Osteoblast (primary cell): ENCODE data around the gene PCDH9. TPM values are rescaled to one million over a fixed set of nuclear protein-coding genes. Genes with fewer than 3 reads are reported as not detected.

Experiments
- DNase-seq: peaks from one replicate; pipeline ENCODE4 v3.0.0; 2011; ENCODE audit warnings: low spot score, mixed read lengths; ENCODE audit not compliant: insufficient read length; ENCODE audit errors: missing footprints
- H2AFZ ChIP-seq: 2 replicates; pipeline ENCODE4 v1.6.0; 2011; ENCODE audit warnings: mild to moderate bottlenecking, low read length
- H3K27ac ChIP-seq: 2 replicates; pipeline ENCODE4 v1.5.1; 2011; ENCODE audit warnings: mild to moderate bottlenecking, low read depth, low read length, moderate library complexity
- H3K27me3 ChIP-seq: 2 replicates; pipeline ENCODE4 v1.6.0; 2012; ENCODE audit warnings: mild to moderate bottlenecking, control low read depth, inconsistent platforms, low read length, moderate library complexity; ENCODE audit not compliant: insufficient read depth
- H3K36me3 ChIP-seq: 2 replicates; pipeline ENCODE4 v1.5.1; 2011; ENCODE audit warnings: mild to moderate bottlenecking, low read length, control low read depth, moderate library complexity; ENCODE audit not compliant: insufficient read depth
- H3K4me1 ChIP-seq: 2 replicates; pipeline ENCODE4 v1.5.1; 2011; ENCODE audit warnings: mild to moderate bottlenecking, low read length, control low read depth, moderate library complexity; ENCODE audit not compliant: insufficient read depth
- H3K4me2 ChIP-seq: 2 replicates; pipeline ENCODE4 v1.6.0; 2011; ENCODE audit warnings: mild to moderate bottlenecking, low read length; ENCODE audit not compliant: insufficient read depth
- H3K4me3 ChIP-seq: fragments of 200-600 bp; sonication (generic); 3 replicates; pipeline ENCODE4 v1.5.1; 2012; ENCODE audit warnings: mild to moderate bottlenecking, low read length, inconsistent platforms; ENCODE audit not compliant: insufficient read depth
- H3K79me2 ChIP-seq: 2 replicates; pipeline ENCODE4 v1.6.0; 2012; ENCODE audit warnings: mild to moderate bottlenecking, low read length, control low read depth, inconsistent platforms; ENCODE audit not compliant: insufficient read depth
- H3K9me3 ChIP-seq: 2 replicates; pipeline ENCODE4 v1.5.1; 2011; ENCODE audit warnings: low read depth, low read length, control low read depth
- H4K20me1 ChIP-seq: 2 replicates; pipeline ENCODE4 v1.6.0; 2012; ENCODE audit warnings: mild to moderate bottlenecking, low read length, control low read depth; ENCODE audit not compliant: insufficient read depth
- CTCF ChIP-seq: IDR thresholded peaks from 2 replicates; pipeline ENCODE4 v1.5.1; 2011; ENCODE audit warnings: mild to moderate bottlenecking, low read depth, low read length, moderate library complexity; ENCODE audit errors: extremely low read depth
- total RNA-seq: library from RNA; depleted of rRNA; stranded (reverse); fragments of >200 nt; gene quantifications from 2 replicates; pipeline ENCODE4 v1.2.3, GENCODE V29; 2012

Gene PCDH9
- total RNA-seq, 1 donor, result 1.1 TPM

DNA sequence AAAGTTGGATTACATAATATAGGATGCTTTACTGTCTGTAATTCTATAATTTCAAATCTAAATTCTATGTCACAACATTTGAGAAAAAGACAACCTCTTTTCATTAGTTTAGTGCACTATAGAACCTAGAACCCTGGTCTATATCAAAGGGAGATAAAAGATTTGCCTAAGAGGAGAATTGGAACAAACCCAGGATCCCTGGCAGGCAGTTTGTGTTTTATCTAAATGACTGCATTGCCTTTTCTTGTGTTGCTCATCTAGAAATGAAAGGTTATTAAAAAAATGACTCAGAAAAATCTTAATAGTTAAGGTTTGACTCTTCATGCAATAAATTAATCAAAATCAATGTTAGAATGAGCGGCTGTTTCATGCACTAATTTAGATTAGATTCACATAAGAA is 96.7 kb downstream of the PCDH9 start:
- Histone ChIP-seq H3K9me3 (no peaks in the 10 kb centered on the region), H3K4me2 (no peak overlapping the region), H3K27me3 (no peaks in the 10 kb centered on the region), H3K4me1 (peaks cover 9% of the 10 kb centered on the region), H4K20me1 (no peaks in the 10 kb centered on the region), H3K36me3 (no peaks in the 10 kb centered on the region), H3K27ac (no peak overlapping the region), H3K4me3 (no peak overlapping the region), H2AFZ (no peak overlapping the region), H3K79me2 (no peaks in the 10 kb centered on the region)
- no peak for DNase-seq
- TF ChIP-seq CTCF, result no peak

- H3K27me3 ChIP-seq, result no peaks in the 10 kb centered on the region
- no peaks in the 10 kb centered on the region for H4K20me1 ChIP-seq
These were observed 98.7 kb downstream of the PCDH9 start for GRCh38 chr13:67131393-67131792.

DNA sequence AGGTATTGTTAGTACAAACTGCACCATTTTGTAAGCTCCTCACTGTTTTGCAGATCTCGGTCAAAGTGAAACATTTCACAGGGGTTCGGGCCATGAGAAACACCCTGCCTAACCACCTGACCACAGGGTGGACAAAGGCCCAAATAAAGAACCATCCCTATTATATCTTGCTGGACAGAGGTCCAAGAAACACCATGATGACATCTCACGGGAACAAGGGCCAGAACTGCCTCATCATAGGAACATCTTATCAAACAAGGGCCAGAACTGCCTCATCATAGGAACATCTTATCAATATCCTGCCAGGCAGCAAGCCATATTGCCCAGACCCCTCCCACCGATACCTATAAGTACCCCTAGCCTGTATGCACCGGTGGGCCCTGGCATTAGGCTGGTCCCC is 99.7 kb downstream of the PCDH9 start:
- H3K9me3 ChIP-seq, result no peaks in the 10 kb centered on the region
- H2AFZ ChIP-seq, result no peak overlapping the region
- no peak for TF ChIP-seq CTCF
- peaks cover 9% of the 10 kb centered on the region for H3K4me1 ChIP-seq
- DNase-seq, result no peak
- no peaks in the 10 kb centered on the region for H3K27me3 ChIP-seq
- H4K20me1 ChIP-seq, result no peaks in the 10 kb centered on the region
- no peak overlapping the region for H3K27ac ChIP-seq
- H3K4me2 ChIP-seq, result no peak overlapping the region
- no peak overlapping the region for H3K4me3 ChIP-seq
- H3K36me3 ChIP-seq, result no peaks in the 10 kb centered on the region
- H3K79me2 ChIP-seq, result no peaks in the 10 kb centered on the region

More at GRCh38 chr13:67131393-67131792, 98.7 kb downstream of the PCDH9 start:
- no peaks in the 10 kb centered on the region for H3K9me3 ChIP-seq
- no peak for DNase-seq
- no peak overlapping the region for H3K27ac ChIP-seq
- no peaks in the 10 kb centered on the region for H3K79me2 ChIP-seq
- no peak overlapping the region for H2AFZ ChIP-seq
- TF ChIP-seq CTCF, result no peak
- H3K4me3 ChIP-seq, result no peak overlapping the region
- H3K36me3 ChIP-seq, result no peaks in the 10 kb centered on the region
- peaks cover 9% of the 10 kb centered on the region for H3K4me1 ChIP-seq
- no peak overlapping the region for H3K4me2 ChIP-seq

GRCh38 chr13:67128136-67128535 is 102.0 kb downstream of the PCDH9 start:
- TF ChIP-seq CTCF, result no peak
- H2AFZ ChIP-seq, result no peak overlapping the region
- no peaks in the 10 kb centered on the region for H3K79me2 ChIP-seq
- H3K36me3 ChIP-seq, result no peaks in the 10 kb centered on the region
- H3K4me1 ChIP-seq, result no peaks in the 10 kb centered on the region
- DNase-seq, result no peak
- H4K20me1 ChIP-seq, result no peaks in the 10 kb centered on the region
- H3K4me3 ChIP-seq, result no peak overlapping the region
- no peaks in the 10 kb centered on the region for H3K9me3 ChIP-seq
- H3K27ac ChIP-seq, result no peak overlapping the region
- H3K4me2 ChIP-seq, result no peak overlapping the region
- no peaks in the 10 kb centered on the region for H3K27me3 ChIP-seq
